GM12865 (cell line): Measurements from ENCODE around the gene NLRC3.
"Not testable (repeated sequence)": the region's sequence is repeated elsewhere in the genome, so short reads cannot be mapped to it uniquely, and the experiment has no call there.

Experiments
- DNase-seq: peaks from one replicate; pipeline ENCODE4 v3.0.0; 2010; ENCODE audit warnings: low read depth
- H3K4me3 ChIP-seq: 2 replicates; pipeline ENCODE4 v1.5.1; 2011; ENCODE audit warnings: mild to moderate bottlenecking, low read depth, low read length, control low read depth
- CTCF ChIP-seq: IDR thresholded peaks from 2 replicates; pipeline ENCODE4 v1.5.1; 2011; ENCODE audit warnings: low read length, control low read depth, low read depth, inconsistent platforms; ENCODE audit not compliant: insufficient read depth; ENCODE audit errors: missing control alignments

Gene NLRC3

GRCh38 chr16:3511286-3512180 is 65.7 kb downstream of the NLRC3 start:
- no peak for TF ChIP-seq CTCF
- DNase-seq = no peak
- no peak overlapping the region for H3K4me3 ChIP-seq

- H3K4me3 ChIP-seq = no peak overlapping the region
- no peak for TF ChIP-seq CTCF
- no peak for DNase-seq
Observed at GRCh38 chr16:3510416-3510815, 66.8 kb downstream of the NLRC3 start.

GRCh38 chr16:3509470-3509928 is 67.7 kb downstream of the NLRC3 start:
- H3K4me3 ChIP-seq = no peak overlapping the region
- DNase-seq = peak; percentile 91

GRCh38 chr16:3508736-3509135 is 68.5 kb downstream of the NLRC3 start:
- DNase-seq = no peak
- TF ChIP-seq CTCF = no peak

More at GRCh38 chr16:3509470-3509928, 67.7 kb downstream of the NLRC3 start:
- no peak for TF ChIP-seq CTCF

GRCh38 chr16:3503523-3503922 is 73.7 kb downstream of the NLRC3 start:
- no peak overlapping the region for H3K4me3 ChIP-seq
- TF ChIP-seq CTCF = no peak
- peak; percentile 48 for DNase-seq

More at GRCh38 chr16:3508736-3509135, 68.5 kb downstream of the NLRC3 start:
- no peak overlapping the region for H3K4me3 ChIP-seq

- no peak for DNase-seq
Observed at GRCh38 chr16:3501783-3502400, 75.3 kb downstream of the NLRC3 start.

GRCh38 chr16:3501412-3501761 is 75.8 kb downstream of the NLRC3 start:
- DNase-seq = not testable (repeated sequence)
- peak overlapping the region; percentile 68 for H3K4me3 ChIP-seq

More at GRCh38 chr16:3501783-3502400, 75.3 kb downstream of the NLRC3 start:
- no peak for TF ChIP-seq CTCF
- H3K4me3 ChIP-seq = peak overlapping the region; percentile 68
